ENCODE measurements around the gene CAV3. TPM values are rescaled to one million over a fixed set of nuclear protein-coding genes. Genes with fewer than 3 reads are reported as not detected.

The CAV3 gene
- total and polyA plus RNA-seq, 9 of the 15 experiments (the other 6 are each of a cell fraction or from before 2014, with no cell fraction given) = not detected

DNA sequence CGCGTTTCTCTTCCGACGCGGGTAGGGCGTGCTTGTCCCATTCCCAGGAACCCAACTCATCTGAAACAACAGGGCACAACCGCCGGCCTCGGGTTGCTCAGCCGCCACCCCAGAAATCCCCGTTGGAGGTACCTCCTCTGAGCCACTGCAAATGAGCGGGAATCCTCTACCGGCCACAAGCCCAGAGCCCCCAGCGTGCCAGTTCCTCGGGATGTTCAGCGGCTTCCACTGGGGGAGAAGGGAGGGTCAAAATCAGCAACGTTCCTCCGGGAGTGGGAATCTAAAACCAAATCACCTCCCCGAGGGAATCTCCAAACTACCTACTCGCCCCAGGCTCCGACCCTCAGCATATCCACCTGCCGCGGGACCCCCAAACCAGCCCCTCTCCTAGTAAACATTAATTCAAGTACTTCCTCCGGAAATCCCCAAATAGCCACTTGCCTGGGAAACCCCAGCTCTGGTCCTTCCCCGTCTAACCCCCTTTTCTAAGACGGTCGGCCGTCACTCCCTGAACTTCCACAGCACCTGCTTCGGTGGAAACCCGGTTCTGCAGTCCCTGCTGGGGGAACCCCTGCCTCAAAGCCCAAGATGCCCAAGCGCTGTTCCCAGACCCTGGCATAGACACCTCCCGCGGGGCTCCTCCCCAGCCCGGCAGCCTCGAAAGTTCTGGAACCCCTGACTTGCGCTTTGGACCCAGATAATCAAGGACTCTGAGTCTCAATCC, 34.9 kb downstream of the CAV3 start:
- H3K27me3 ChIP-seq (ENCODE audit: control insufficient read depth in 2 of 2, insufficient read depth in 2 of 2, low read length in 2 of 2) = peaks cover 8 to 16% of the 10 kb centered on the region in 2 experiments
- POLR2A ChIA-PET = interaction anchor here (1.0 kb wide), 1 partner anchor 13 kb away, joined by 3 read pairs; no protein-coding TSS in a partner anchor
- no peaks in the 10 kb centered on the region for H4K20me1 ChIP-seq (replicated peaks; ENCODE audit: control insufficient read depth, insufficient read depth, low read length)
- no peaks in the 10 kb centered on the region for H3K36me3 ChIP-seq (ENCODE audit: control insufficient read depth, insufficient read depth, low read length)
- no peak overlapping the region for H3K27ac ChIP-seq (ENCODE audit: extremely low read depth, low read depth, low read length)
- no peak for ATAC-seq
- H3K4me3 ChIP-seq = no peak overlapping the region
- 44% methylated on average over 34 of the region's 36 CpGs for WGBS (ENCODE audit: insufficient coverage, low coverage, missing lambda C conversion rate)
- H3K9ac ChIP-seq (ENCODE audit: insufficient read depth in 1 of 2, low read depth in 2 of 2, low read length in 2 of 2) = no peak overlapping the region
- H3K79me2 ChIP-seq (ENCODE audit: control insufficient read depth, insufficient read depth, low read length) = no peaks in the 10 kb centered on the region
- H2AFZ ChIP-seq (ENCODE audit: low read depth, low read length) = no peak overlapping the region
- no TSS peak for BruUV-seq (replicated peaks)
- H3K9me1 ChIP-seq (ENCODE audit: control insufficient read depth, insufficient read depth, low read length) = no peaks in the 10 kb centered on the region
- peaks cover 0 to 12% of the 10 kb centered on the region in 2 experiments; a peak in 2 of 5 replicates for H3K4me1 ChIP-seq (replicated peaks in 1 of 2; ENCODE audit: control insufficient read depth in 2 of 2, insufficient read depth in 2 of 2, low read length in 2 of 2)
- no peak for TF ChIP-seq TOE1 (IDR thresholded peaks at IDR 0.05; ENCODE audit: borderline replicate concordance)
- TF ChIP-seq TOE1 (CRISPR knock-in tag; IDR thresholded peaks at IDR 0.05; ENCODE audit: borderline replicate concordance, low read depth) = no peak
- TF ChIP-seq ZNF316 (IDR thresholded peaks at IDR 0.05) = no peak
- no peak for TF ChIP-seq ZBTB7A (IDR thresholded peaks at IDR 0.05; ENCODE audit: borderline replicate concordance, control insufficient read depth, low read depth, low read length)
- no peak for TF ChIP-seq U2AF2 (optimal IDR thresholded peaks at IDR 0.05; ENCODE audit: low read depth, low read length)
- no peak for TF ChIP-seq HDAC8 (tag; IDR thresholded peaks at IDR 0.05)
- no peak for TF ChIP-seq SMAD3 (CRISPR knock-in tag; conservative IDR thresholded peaks at IDR 0.05)
- no peak for TF ChIP-seq GATA2 (CRISPR knock-in tag; IDR thresholded peaks at IDR 0.05)
- TF ChIP-seq ZNF77 (CRISPR knock-in tag; IDR thresholded peaks at IDR 0.05) = no peak
- TF ChIP-seq SREBF1 (IDR thresholded peaks at IDR 0.05; ENCODE audit: borderline replicate concordance, low read depth, low read length) = no peak
- TF ChIP-seq ZNF57 (CRISPR knock-in tag; IDR thresholded peaks at IDR 0.05) = no peak
- no peak for TF ChIP-seq SRSF3 (IDR thresholded peaks at IDR 0.05; ENCODE audit: insufficient read depth, low read length)
- TF ChIP-seq MXI1 (IDR thresholded peaks at IDR 0.05; ENCODE audit: low read depth, low read length) = no peak
- TF ChIP-seq, protein P1, sequence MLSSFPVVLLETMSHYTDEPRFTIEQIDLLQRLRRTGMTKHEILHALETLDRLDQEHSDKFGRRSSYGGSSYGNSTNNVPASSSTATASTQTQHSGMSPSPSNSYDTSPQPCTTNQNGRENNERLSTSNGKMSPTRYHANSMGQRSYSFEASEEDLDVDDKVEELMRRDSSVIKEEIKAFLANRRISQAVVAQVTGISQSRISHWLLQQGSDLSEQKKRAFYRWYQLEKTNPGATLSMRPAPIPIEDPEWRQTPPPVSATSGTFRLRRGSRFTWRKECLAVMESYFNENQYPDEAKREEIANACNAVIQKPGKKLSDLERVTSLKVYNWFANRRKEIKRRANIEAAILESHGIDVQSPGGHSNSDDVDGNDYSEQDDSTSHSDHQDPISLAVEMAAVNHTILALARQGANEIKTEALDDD (IDR thresholded peaks at IDR 0.05) = no peak
- TF ChIP-seq L3MBTL2 (IDR thresholded peaks at IDR 0.05) = no peak
- TF ChIP-seq, protein P2, sequence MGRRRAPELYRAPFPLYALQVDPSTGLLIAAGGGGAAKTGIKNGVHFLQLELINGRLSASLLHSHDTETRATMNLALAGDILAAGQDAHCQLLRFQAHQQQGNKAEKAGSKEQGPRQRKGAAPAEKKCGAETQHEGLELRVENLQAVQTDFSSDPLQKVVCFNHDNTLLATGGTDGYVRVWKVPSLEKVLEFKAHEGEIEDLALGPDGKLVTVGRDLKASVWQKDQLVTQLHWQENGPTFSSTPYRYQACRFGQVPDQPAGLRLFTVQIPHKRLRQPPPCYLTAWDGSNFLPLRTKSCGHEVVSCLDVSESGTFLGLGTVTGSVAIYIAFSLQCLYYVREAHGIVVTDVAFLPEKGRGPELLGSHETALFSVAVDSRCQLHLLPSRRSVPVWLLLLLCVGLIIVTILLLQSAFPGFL (CRISPR knock-in tag; IDR thresholded peaks at IDR 0.05) = no peak
- TF ChIP-seq ZNF174 (CRISPR knock-in tag; IDR thresholded peaks at IDR 0.05) = no peak
- TF ChIP-seq DNMT1 (IDR thresholded peaks at IDR 0.05) = no peak
- TF ChIP-seq CC2D1A (IDR thresholded peaks at IDR 0.05) = no peak
- no peak for TF ChIP-seq ZNF551 (CRISPR knock-in tag; IDR thresholded peaks at IDR 0.05)
- TF ChIP-seq SUPT5H (IDR thresholded peaks at IDR 0.05) = no peak
- CTCF ChIA-PET (ENCODE audit: low intra/inter-chr PET ratio) = interaction anchor here (1.0 kb wide), 1 partner anchor 89 kb away, joined by 4 read pairs; no protein-coding TSS in a partner anchor
- no peak overlapping the region for H3K4me2 ChIP-seq (ENCODE audit: insufficient read depth, low read length)
- DNase-seq (ENCODE audit: extremely low read depth in 1 of 4, low spot score in 3 of 4) = no peak
- H3K9me3 ChIP-seq (replicated peaks; ENCODE audit: control insufficient read depth, insufficient read depth, low read depth, low read length) = no peaks in the 10 kb centered on the region
- FAIRE-seq = no peak
- in situ Hi-C loops (cut with MboI) = no loop called here
- intact Hi-C loops (cut with micrococcal nuclease) = loop anchor here (1.0 to 5.0 kb wide), 5 partner anchors 106 to 534 kb away; partner anchors contain the start of gene RAD18
